Uterus (tissue), 4 donors: ENCODE data around the gene CTDSPL. TPM values are rescaled to one million over a fixed set of nuclear protein-coding genes. Genes with fewer than 3 reads are reported as not detected.

Experiments used
- DNase-seq, 2 donors: peaks; one replicate each; pipeline ENCODE4 v3.0.0-alpha.2; 2019 to 2020
- H3K27ac ChIP-seq, 2 donors: fragments of 200-600 bp; sonication (generic); 1 replicate in 1 of 2; 2 replicates in 1 of 2; pipeline ENCODE4 v1.5.1; 2016 to 2018
- H3K27me3 ChIP-seq, 2 donors: fragments of 200-600 bp; sonication (generic); one replicate each; pipeline ENCODE4 v1.5.1; 2018 to 2019; ENCODE audit warnings: control low read depth in 1 of 2
- H3K36me3 ChIP-seq, 2 donors: fragments of 200-600 bp; sonication (generic); one replicate each; pipeline ENCODE4 v1.5.1; 2019; ENCODE audit warnings: control low read depth in 1 of 2
- H3K4me1 ChIP-seq, 2 donors: fragments of 200-600 bp; sonication (generic); one replicate each; pipeline ENCODE4 v1.5.1; 2018 to 2019; ENCODE audit warnings: control low read depth in 1 of 2
- H3K4me3 ChIP-seq, 2 donors: fragments of 200-600 bp; sonication (generic); 1 replicate in 1 of 2; 2 replicates in 1 of 2; pipeline ENCODE4 v1.5.1; 2018 to 2019; ENCODE audit warnings: mild to moderate bottlenecking in 1 of 2
- H3K9me3 ChIP-seq, 2 donors: fragments of 200-600 bp; sonication (generic); one replicate each; pipeline ENCODE4 v1.5.1; 2019; ENCODE audit warnings: control low read depth in 1 of 2
- CTCF ChIP-seq, 4 experiments: fragments of 200-600 bp in 2 of 4; fragments of 450-650 bp in 2 of 4; sonication (generic) in 2 of 4; IDR thresholded peaks; one replicate each; pipeline ENCODE4 v1.5.1; 2016 to 2019; ENCODE audit warnings: antibody characterized with exemption in 4 of 4, mild to moderate bottlenecking in 2 of 4, moderate library complexity in 1 of 4
- POLR2A ChIP-seq, 2 donors: fragments of 450-650 bp; IDR thresholded peaks; one replicate each; pipeline ENCODE4 v1.6.1; 2016; ENCODE audit warnings: antibody characterized with exemption in 2 of 2, mild to moderate bottlenecking in 1 of 2, moderate library complexity in 1 of 2
- intact Hi-C: fragments of 100-400 bp; cut with DNase I; formaldehyde crosslinking; loops from one replicate; pipeline ENCODE4 v1.15.1; 2023; ENCODE audit warnings: low total_unique reads
- total RNA-seq, 4 donors: library from RNA; depleted of rRNA in 3 of 4; stranded (reverse); fragments of >200 nt in 3 of 4; gene quantifications; one replicate each; pipeline versions ENCODE4 v1.1.0 to v1.2.4, GENCODE V29; 2014 to 2023
- donor health status: DM: yes; HTN: yes; CAD: no.

Gene CTDSPL
- total RNA-seq, 4 donors from 2014 or later: 6.4 to 55.9 (median 28.7) TPM

- TF ChIP-seq CTCF (IDR thresholded peaks at IDR 0.05) (no peak), POLR2A (IDR thresholded peaks at IDR 0.05) (no peak)
- no peaks in the 10 kb centered on the region for H3K27me3 ChIP-seq
- H3K36me3 ChIP-seq: no peaks in the 10 kb centered on the region
- H3K4me3 ChIP-seq: no peak overlapping the region
- no peak overlapping the region for H3K27ac ChIP-seq
- peaks cover 4 to 5% of the 10 kb centered on the region in 2 donors for H3K4me1 ChIP-seq
- DNase-seq: no peak
- intact Hi-C loops: loop anchor here (10.0 kb wide), 1 partner anchor 145 kb away; no protein-coding TSS in a partner anchor
- no peaks in the 10 kb centered on the region for H3K9me3 ChIP-seq
These were observed 138.2 kb downstream of the CTDSPL start for GRCh38 chr3:37999836-38000235.

GRCh38 chr3:38000242-38000916, 138.7 kb downstream of the CTDSPL start:
- DNase-seq: peak in 1 of 2 donors; percentile 14
- H3K36me3 ChIP-seq: no peaks in the 10 kb centered on the region
- no peaks in the 10 kb centered on the region for H3K27me3 ChIP-seq
- no peaks in the 10 kb centered on the region for H3K9me3 ChIP-seq
- intact Hi-C loops: loop anchor here (10.0 kb wide), 1 partner anchor 146 kb away; no protein-coding TSS in a partner anchor
- no peak for TF ChIP-seq CTCF (IDR thresholded peaks at IDR 0.05)
- no peak for TF ChIP-seq POLR2A (IDR thresholded peaks at IDR 0.05)
- no peak overlapping the region for H3K4me3 ChIP-seq
- H3K4me1 ChIP-seq: peaks cover 3 to 5% of the 10 kb centered on the region in 2 donors
- no peak overlapping the region for H3K27ac ChIP-seq

- no peaks in the 10 kb centered on the region for H3K9me3 ChIP-seq
- H3K4me3 ChIP-seq: no peak overlapping the region
- H3K36me3 ChIP-seq: no peaks in the 10 kb centered on the region
- intact Hi-C loops: loop anchor here (10.0 kb wide), 1 partner anchor 146 kb away; no protein-coding TSS in a partner anchor
- peaks cover 3 to 5% of the 10 kb centered on the region in 2 donors for H3K4me1 ChIP-seq
- no peaks in the 10 kb centered on the region for H3K27me3 ChIP-seq
- H3K27ac ChIP-seq: no peak overlapping the region
- DNase-seq: peak in 1 of 2 donors; percentile 10
- TF ChIP-seq POLR2A (IDR thresholded peaks at IDR 0.05) (no peak), CTCF (IDR thresholded peaks at IDR 0.05) (no peak)
These were observed 139.3 kb downstream of the CTDSPL start for GRCh38 chr3:38000965-38001455.

GRCh38 chr3:38001456-38002081, 139.9 kb downstream of the CTDSPL start:
- H3K36me3 ChIP-seq: no peaks in the 10 kb centered on the region
- intact Hi-C loops: loop anchor here (10.0 kb wide), 1 partner anchor 147 kb away; no protein-coding TSS in a partner anchor
- no peak overlapping the region for H3K27ac ChIP-seq
- no peak overlapping the region for H3K4me3 ChIP-seq
- no peaks in the 10 kb centered on the region for H3K27me3 ChIP-seq
- peak; percentile 18 to 19 for DNase-seq
- TF ChIP-seq POLR2A (IDR thresholded peaks at IDR 0.05) (no peak), CTCF (IDR thresholded peaks at IDR 0.05) (no peak)
- H3K9me3 ChIP-seq: no peaks in the 10 kb centered on the region
- H3K4me1 ChIP-seq: peaks cover 3 to 5% of the 10 kb centered on the region in 2 donors
